Endothelial cell of umbilical vein (primary cell): Measurements from ENCODE around the gene AARS2. TPM values are rescaled to one million over a fixed set of nuclear protein-coding genes. Genes with fewer than 3 reads are reported as not detected.
A peak's percentile ranks its signal among the peaks of the same experiment; 100 is the strongest.

ENCODE experiments used
- BruUV-seq: library from RNA; stranded (reverse); fragments of 400-500 nt; replicated peaks from 2 replicates; lab custom pipeline; 2021; lab: Mats Ljungman, UMichigan
- CTCF ChIA-PET: fragments of 300-600, 350-600 bp; sonication (Branson Sonifier 250); formaldehyde crosslinking; loops from one replicate; lab custom pipeline; 2021; ENCODE audit warnings: antibody characterized with exemption, inconsistent platforms; lab: Charles Lee
- POLR2A ChIA-PET: fragments of 300-600, 350-600 bp; sonication (Branson Sonifier 250); formaldehyde crosslinking; loops from one replicate; lab custom pipeline; 2021; ENCODE audit warnings: antibody characterized with exemption, inconsistent platforms; lab: Charles Lee
- DNase-seq: peaks from one replicate; pipeline ENCODE4 v3.0.0-alpha.2; 2011; ENCODE audit warnings: low read depth, low spot score
- FAIRE-seq: peaks from 2 replicates; lab custom pipeline; 2011; peaks lifted over from hg19 to GRCh38; lab: Jason Lieb, UNC
- H2AFZ ChIP-seq: 2 replicates; pipeline ENCODE4 v1.6.0; 2012; ENCODE audit warnings: low read depth, low read length, control low read depth, inconsistent platforms
- H3K27ac ChIP-seq: 2 replicates; pipeline ENCODE4 v1.5.1; 2011; ENCODE audit warnings: low read depth, mild to moderate bottlenecking, control low read depth, low read length, moderate library complexity; ENCODE audit not compliant: insufficient read depth
- H3K27me3 ChIP-seq, 2 experiments: 2 replicates each; pipeline versions ENCODE4 v1.6.0 to v1.6.1; 2011; ENCODE audit warnings: low read length in 2 of 2, mixed read lengths in 1 of 2; ENCODE audit not compliant: control insufficient read depth in 2 of 2, insufficient read depth in 2 of 2
- H3K36me3 ChIP-seq, 2 experiments: 2 replicates in 1 of 2; 3 replicates in 1 of 2; pipeline ENCODE4 v1.5.1; 2011; ENCODE audit warnings: low read length in 2 of 2, mild to moderate bottlenecking in 1 of 2, moderate library complexity in 1 of 2; ENCODE audit not compliant: control insufficient read depth in 2 of 2, insufficient read depth in 2 of 2; ENCODE audit errors: extremely low read depth in 1 of 2
- H3K4me1 ChIP-seq: 3 replicates; pipeline ENCODE4 v1.5.1; 2011; ENCODE audit warnings: mild to moderate bottlenecking, low read length; ENCODE audit not compliant: control insufficient read depth, insufficient read depth; ENCODE audit errors: extremely low read depth
- H3K4me2 ChIP-seq: 2 replicates; pipeline ENCODE4 v1.6.1; 2011; ENCODE audit warnings: low read length, control low read depth, mixed read lengths; ENCODE audit not compliant: insufficient read depth
- H3K4me3 ChIP-seq, 3 experiments: fragments of 200-600 bp in 1 of 3; sonication (generic), shearing (Covaris generic) in 1 of 3; replicated peaks in 1 of 3; 2 replicates each; pipeline ENCODE4 v1.5.1; 2011 to 2016; ENCODE audit warnings: control low read depth in 3 of 3, low read length in 3 of 3, mild to moderate bottlenecking in 2 of 3, inconsistent platforms in 1 of 3, low read depth in 1 of 3, moderate library complexity in 1 of 3; ENCODE audit not compliant: insufficient read depth in 1 of 3
- H3K79me2 ChIP-seq: 2 replicates; pipeline ENCODE4 v1.6.0; 2012; ENCODE audit warnings: low read length, inconsistent platforms; ENCODE audit not compliant: control insufficient read depth, insufficient read depth
- H3K9ac ChIP-seq: replicated peaks from 2 replicates; pipeline ENCODE3; 2011; ENCODE audit warnings: low read length, control low read depth; ENCODE audit not compliant: insufficient read depth; ENCODE audit errors: extremely low read depth
- H3K9me1 ChIP-seq: replicated peaks from 3 replicates; pipeline ENCODE4 v1.6.0; 2011; ENCODE audit warnings: mild to moderate bottlenecking, low read length; ENCODE audit not compliant: control insufficient read depth, insufficient read depth; ENCODE audit errors: extremely low read depth
- H3K9me3 ChIP-seq: replicated peaks from 2 replicates; pipeline ENCODE4 v1.5.1; 2012; ENCODE audit warnings: low read length, inconsistent platforms; ENCODE audit not compliant: control insufficient read depth, insufficient read depth
- H4K20me1 ChIP-seq: replicated peaks from 2 replicates; pipeline ENCODE3; 2011; ENCODE audit warnings: mild to moderate bottlenecking, low read length; ENCODE audit not compliant: control insufficient read depth, insufficient read depth; ENCODE audit errors: extremely low read depth
- CTCF ChIP-seq, 2 donors: IDR thresholded peaks; 1 replicate in 1 of 2; 2 replicates in 1 of 2; pipeline ENCODE4 v1.5.1; 2011; ENCODE audit warnings: low read length in 2 of 2, mild to moderate bottlenecking in 2 of 2, moderate library complexity in 2 of 2, control low read depth in 1 of 2, inconsistent platforms in 1 of 2, low read depth in 1 of 2; ENCODE audit not compliant: insufficient read depth in 1 of 2; ENCODE audit errors: extremely low read depth in 1 of 2
- FOS ChIP-seq: IDR thresholded peaks from 2 replicates; pipeline ENCODE4 v1.6.1; 2011; ENCODE audit warnings: mild to moderate bottlenecking, low read length, moderate library complexity, borderline replicate concordance; ENCODE audit not compliant: insufficient read depth
- GATA2 ChIP-seq: IDR thresholded peaks from 2 replicates; pipeline ENCODE4 v1.7.0; 2011; ENCODE audit warnings: low read depth, mild to moderate bottlenecking, moderate library complexity, mixed read lengths, low read length; ENCODE audit not compliant: insufficient read length, insufficient read depth
- JUN ChIP-seq: IDR thresholded peaks from 2 replicates; pipeline ENCODE4 v1.6.1; 2011; ENCODE audit warnings: borderline replicate concordance, low read depth; ENCODE audit not compliant: insufficient read length, insufficient read depth
- MAX ChIP-seq: IDR thresholded peaks from 2 replicates; pipeline ENCODE4 v1.6.1; 2011; ENCODE audit not compliant: insufficient read depth, insufficient read length
- MYC ChIP-seq: IDR thresholded peaks from one replicate; pipeline ENCODE4 v1.6.1; 2011; ENCODE audit warnings: mild to moderate bottlenecking, low read depth, low read length
- POLR2AphosphoS5 ChIP-seq: IDR thresholded peaks from 2 replicates; pipeline ENCODE4 v1.6.1; 2012; ENCODE audit warnings: low read depth, mild to moderate bottlenecking, control low read depth, low read length, moderate library complexity; ENCODE audit not compliant: insufficient read depth
- dilution Hi-C: fragments of 300-500 bp; cut with MboI; formaldehyde crosslinking; loops from one replicate; pipeline ENCODE4 v1.15.0; 2019; ENCODE audit warnings: low sequenced_read_pairs; ENCODE audit not compliant: extremely low pct_ligation_motif_present
- intact Hi-C: fragments of 100-400 bp; cut with micrococcal nuclease; formaldehyde crosslinking; loops from one replicate; pipeline ENCODE4 v1.10.0; 2022
- polyA plus RNA-seq, 4 experiments: library from polyadenylated mRNA; depleted of rRNA in 3 of 4; stranded (reverse) in 3 of 4; unstranded in 1 of 4; fragments of >200 nt; gene quantifications; 2 replicates each; pipeline versions ENCODE4 v1.2.1 to v1.2.3, GENCODE V29; 2011 to 2012; ENCODE audit warnings: missing spikeins in 1 of 4
- total RNA-seq: library from RNA; stranded (reverse); gene quantifications from 2 replicates; pipeline ENCODE4 v1.2.3, GENCODE V29; 2021

AARS2 gene
- total and polyA plus RNA-seq, 2 donors (not counting 3 experiments of a cell fraction or from before 2014, with no cell fraction given) = 8.3 to 17.9 TPM

- H3K9ac ChIP-seq = no peak overlapping the region
- H4K20me1 ChIP-seq = no peaks in the 10 kb centered on the region
- DNase-seq (no peak), FAIRE-seq (no peak)
- H2AFZ ChIP-seq = no peak overlapping the region
- POLR2A ChIA-PET = no interaction called here
- CTCF ChIA-PET = interaction anchor here (2.9 to 3.1 kb wide), 2 partner anchors 19 to 43 kb away, joined by 14 to 23 read pairs; partner anchors contain the start of gene TMEM151B
- peaks cover 9% of the 10 kb centered on the region for H3K79me2 ChIP-seq
- H3K27me3 ChIP-seq = peaks cover 5% of the 10 kb centered on the region in 2 experiments
- intact Hi-C loops (no loop called here), dilution Hi-C loops (no loop called here)
- peaks cover 7% of the 10 kb centered on the region for H3K4me1 ChIP-seq
- H3K36me3 ChIP-seq = peaks cover 4 to 27% of the 10 kb centered on the region in 2 experiments
- H3K4me3 ChIP-seq = no peak overlapping the region
- H3K9me1 ChIP-seq = no peaks in the 10 kb centered on the region
- H3K27ac ChIP-seq = no peak overlapping the region
- BruUV-seq = no TSS peak
- TF ChIP-seq CTCF (IDR thresholded peaks at IDR 0.05; ENCODE audit: extremely low read depth in 1 of 2, insufficient read depth in 1 of 2, low read depth in 1 of 2, low read length in 2 of 2) (no peak), POLR2AphosphoS5 (no peak), FOS (no peak), GATA2 (no peak), JUN (no peak), MYC (no peak), MAX (no peak)
- peak overlapping the region; percentile 78 for H3K4me2 ChIP-seq
- no peaks in the 10 kb centered on the region for H3K9me3 ChIP-seq
Observed at GRCh38 chr6:44311767-44312166, 1.4 kb downstream of the AARS2 start.
